GM13976 (cell line): ENCODE measurements around the gene DDX51.

ENCODE experiments used
- DNase-seq: peaks from one replicate; pipeline ENCODE4 v3.0.0; 2012; ENCODE audit warnings: low spot score
- in situ Hi-C: fragments of 300-500 bp; cut with MboI; formaldehyde crosslinking; loops from one replicate; pipeline ENCODE4 v1.12.0; 2022; ENCODE audit warnings: low sequenced_read_pairs, mixed read lengths, inconsistent platforms; ENCODE audit not compliant: unreplicated experiment
- TF ChIP-seq, protein P1 (sequence below): IDR thresholded peaks from 2 replicates; pipeline ENCODE4 v1.5.1; 2012; ENCODE audit warnings: borderline replicate concordance, mild to moderate bottlenecking; ENCODE audit not compliant: insufficient read depth; ENCODE audit errors: extremely low read depth, missing control alignments, control extremely low read depth

DDX51 gene

GRCh38 chr12:132154341-132154761, 10.2 kb upstream of the DDX51 start:
- in situ Hi-C loops, result no loop called here
- no peak for DNase-seq
- TF ChIP-seq, protein P1, sequence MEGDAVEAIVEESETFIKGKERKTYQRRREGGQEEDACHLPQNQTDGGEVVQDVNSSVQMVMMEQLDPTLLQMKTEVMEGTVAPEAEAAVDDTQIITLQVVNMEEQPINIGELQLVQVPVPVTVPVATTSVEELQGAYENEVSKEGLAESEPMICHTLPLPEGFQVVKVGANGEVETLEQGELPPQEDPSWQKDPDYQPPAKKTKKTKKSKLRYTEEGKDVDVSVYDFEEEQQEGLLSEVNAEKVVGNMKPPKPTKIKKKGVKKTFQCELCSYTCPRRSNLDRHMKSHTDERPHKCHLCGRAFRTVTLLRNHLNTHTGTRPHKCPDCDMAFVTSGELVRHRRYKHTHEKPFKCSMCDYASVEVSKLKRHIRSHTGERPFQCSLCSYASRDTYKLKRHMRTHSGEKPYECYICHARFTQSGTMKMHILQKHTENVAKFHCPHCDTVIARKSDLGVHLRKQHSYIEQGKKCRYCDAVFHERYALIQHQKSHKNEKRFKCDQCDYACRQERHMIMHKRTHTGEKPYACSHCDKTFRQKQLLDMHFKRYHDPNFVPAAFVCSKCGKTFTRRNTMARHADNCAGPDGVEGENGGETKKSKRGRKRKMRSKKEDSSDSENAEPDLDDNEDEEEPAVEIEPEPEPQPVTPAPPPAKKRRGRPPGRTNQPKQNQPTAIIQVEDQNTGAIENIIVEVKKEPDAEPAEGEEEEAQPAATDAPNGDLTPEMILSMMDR, result no peak

- DNase-seq, result peak; percentile 89
These were observed 9.6 kb upstream of the DDX51 start for GRCh38 chr12:132153501-132154340.

DNA sequence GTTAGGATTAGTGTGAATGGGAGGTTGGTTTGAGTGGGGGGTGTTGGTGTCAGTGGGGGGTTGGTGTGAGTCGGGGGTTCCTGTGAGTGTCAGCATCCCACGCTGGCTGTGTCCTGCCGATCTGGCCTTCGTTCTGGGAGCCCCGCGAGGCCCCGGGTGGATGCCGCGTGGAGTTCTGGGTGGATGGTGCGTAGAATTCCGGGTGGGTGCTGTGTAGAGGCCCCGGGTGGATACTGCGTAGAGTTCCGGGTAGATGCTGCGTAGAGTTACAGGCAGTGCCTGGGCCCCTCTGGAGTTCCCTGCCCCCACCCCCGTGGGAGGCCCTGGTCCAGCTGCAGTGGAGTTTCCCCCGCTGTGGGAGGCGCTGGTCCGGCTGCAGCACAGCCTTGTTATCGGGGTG, 8.8 kb upstream of the DDX51 start:
- in situ Hi-C loops, result no loop called here
- TF ChIP-seq, protein P1, result no peak
- DNase-seq, result no peak

More at GRCh38 chr12:132153501-132154340, 9.6 kb upstream of the DDX51 start:
- TF ChIP-seq, protein P1, result peak; percentile 94
- in situ Hi-C loops, result no loop called here

DNA sequence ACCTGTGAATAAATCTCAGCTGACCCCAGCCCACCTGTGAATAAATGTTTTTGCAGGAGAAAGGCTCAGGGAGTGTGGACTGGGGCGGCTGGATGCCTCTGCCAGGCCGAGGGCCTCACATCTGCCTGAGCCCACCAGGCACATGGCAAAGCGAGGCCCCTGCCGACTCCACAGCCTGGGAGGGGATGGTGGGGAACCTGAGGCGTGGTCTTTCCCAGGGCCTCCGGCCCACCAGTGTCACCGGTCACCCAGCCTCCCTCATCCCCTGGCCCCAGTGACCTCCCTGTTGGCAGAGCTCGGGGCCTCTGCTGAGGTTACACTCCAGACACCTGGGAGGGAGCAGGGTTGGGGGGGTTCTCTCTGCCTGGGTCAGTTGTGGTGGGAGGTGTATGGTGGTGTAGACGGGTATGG, 8.3 kb upstream of the DDX51 start:
- in situ Hi-C loops, result no loop called here
- DNase-seq, result no peak
- TF ChIP-seq, protein P1, result no peak

DNA sequence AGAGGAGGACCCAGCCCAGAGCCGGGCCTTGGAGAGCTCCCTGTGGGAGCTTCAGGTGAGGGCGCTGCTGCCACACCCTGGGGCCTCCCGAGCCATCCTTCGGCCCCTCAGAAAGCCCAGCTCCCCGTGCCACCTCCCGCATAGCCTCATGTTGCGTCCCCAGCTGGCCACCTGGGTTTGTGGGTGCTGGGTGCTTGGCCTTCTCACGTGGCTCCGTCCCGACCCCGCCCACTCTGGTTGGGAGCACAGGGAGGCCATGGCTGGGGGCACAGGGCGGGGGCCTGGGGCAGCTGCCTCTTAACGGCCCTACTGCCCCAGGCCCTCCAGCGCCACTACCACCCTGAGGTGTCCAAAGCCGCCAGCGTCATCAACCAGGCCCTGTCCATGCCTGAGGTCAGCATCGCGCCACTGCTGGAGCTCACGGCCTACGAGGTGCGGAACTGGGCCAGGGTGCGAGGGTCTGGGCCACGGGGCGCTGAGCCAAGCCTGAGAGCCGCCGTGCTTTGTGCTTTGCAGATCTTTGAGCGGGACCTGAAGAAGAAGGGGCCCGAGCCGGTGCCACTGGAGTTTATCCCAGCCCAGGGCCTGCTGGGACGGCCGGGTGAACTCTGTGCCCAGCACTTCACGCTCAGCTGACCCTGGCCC, 7.8 kb upstream of the DDX51 start:
- no peak for DNase-seq
- TF ChIP-seq, protein P1, result no peak
- in situ Hi-C loops, result no loop called here

DNA sequence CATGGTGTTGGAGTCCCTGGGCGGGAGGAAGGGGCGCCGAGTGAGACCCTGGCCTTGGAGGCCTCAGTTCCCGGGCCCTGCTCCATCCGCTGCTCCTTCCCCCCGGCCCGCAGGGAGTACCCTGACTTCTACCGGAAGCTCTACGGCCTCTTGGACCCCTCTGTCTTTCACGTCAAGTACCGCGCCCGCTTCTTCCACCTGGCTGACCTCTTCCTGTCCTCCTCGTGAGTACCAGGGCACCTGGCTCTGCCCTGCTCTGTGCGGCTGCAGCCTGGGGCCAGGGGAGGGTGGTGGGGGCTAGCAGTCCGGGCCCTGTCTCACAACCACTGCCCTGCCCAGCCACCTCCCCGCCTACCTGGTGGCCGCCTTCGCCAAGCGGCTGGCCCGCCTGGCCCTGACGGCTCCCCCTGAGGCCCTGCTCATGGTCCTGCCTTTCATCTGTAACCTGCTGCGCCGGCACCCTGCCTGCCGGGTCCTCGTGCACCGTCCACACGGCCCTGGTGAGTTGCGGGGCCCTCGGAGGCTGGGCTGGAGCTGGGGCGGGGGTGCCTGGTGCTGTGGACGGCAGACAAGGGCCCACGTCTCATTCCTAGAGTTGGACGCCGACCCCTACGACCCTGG, 7.1 kb upstream of the DDX51 start:
- DNase-seq, result no peak
- in situ Hi-C loops, result no loop called here
- TF ChIP-seq, protein P1, result no peak
